GM06990 (cell line): ENCODE measurements around the gene HS2ST1.

Source experiments
- DNase-seq: peaks from one replicate; pipeline ENCODE4 v3.0.0-alpha.2; 2011; ENCODE audit not compliant: insufficient read length; ENCODE audit errors: extremely low read depth
- H3K27me3 ChIP-seq: replicated peaks from 2 replicates; pipeline ENCODE4 v1.6.0; 2011; ENCODE audit warnings: low read length; ENCODE audit not compliant: control insufficient read depth, insufficient read depth
- H3K36me3 ChIP-seq: 2 replicates; pipeline ENCODE4 v1.5.1; 2011; ENCODE audit warnings: low read length; ENCODE audit not compliant: control insufficient read depth, insufficient read depth
- H3K4me3 ChIP-seq: replicated peaks from 2 replicates; pipeline ENCODE4 v1.5.1; 2011; ENCODE audit warnings: low read depth, mild to moderate bottlenecking, control low read depth, low read length
- TF ChIP-seq, protein P1 (sequence below): IDR thresholded peaks from 2 replicates; pipeline ENCODE4 v1.5.1; 2011; ENCODE audit warnings: low read length, control low read depth, mild to moderate bottlenecking, inconsistent platforms; ENCODE audit not compliant: insufficient read depth, poor library complexity, severe bottlenecking

The HS2ST1 gene

GRCh38 chr1:87092846-87093245 lies 178.4 kb downstream of the HS2ST1 start:
- no peak for DNase-seq
- H3K36me3 ChIP-seq = no peaks in the 10 kb centered on the region
- TF ChIP-seq, protein P1, sequence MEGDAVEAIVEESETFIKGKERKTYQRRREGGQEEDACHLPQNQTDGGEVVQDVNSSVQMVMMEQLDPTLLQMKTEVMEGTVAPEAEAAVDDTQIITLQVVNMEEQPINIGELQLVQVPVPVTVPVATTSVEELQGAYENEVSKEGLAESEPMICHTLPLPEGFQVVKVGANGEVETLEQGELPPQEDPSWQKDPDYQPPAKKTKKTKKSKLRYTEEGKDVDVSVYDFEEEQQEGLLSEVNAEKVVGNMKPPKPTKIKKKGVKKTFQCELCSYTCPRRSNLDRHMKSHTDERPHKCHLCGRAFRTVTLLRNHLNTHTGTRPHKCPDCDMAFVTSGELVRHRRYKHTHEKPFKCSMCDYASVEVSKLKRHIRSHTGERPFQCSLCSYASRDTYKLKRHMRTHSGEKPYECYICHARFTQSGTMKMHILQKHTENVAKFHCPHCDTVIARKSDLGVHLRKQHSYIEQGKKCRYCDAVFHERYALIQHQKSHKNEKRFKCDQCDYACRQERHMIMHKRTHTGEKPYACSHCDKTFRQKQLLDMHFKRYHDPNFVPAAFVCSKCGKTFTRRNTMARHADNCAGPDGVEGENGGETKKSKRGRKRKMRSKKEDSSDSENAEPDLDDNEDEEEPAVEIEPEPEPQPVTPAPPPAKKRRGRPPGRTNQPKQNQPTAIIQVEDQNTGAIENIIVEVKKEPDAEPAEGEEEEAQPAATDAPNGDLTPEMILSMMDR = no peak
- H3K4me3 ChIP-seq = no peak overlapping the region
- no peaks in the 10 kb centered on the region for H3K27me3 ChIP-seq

DNA sequence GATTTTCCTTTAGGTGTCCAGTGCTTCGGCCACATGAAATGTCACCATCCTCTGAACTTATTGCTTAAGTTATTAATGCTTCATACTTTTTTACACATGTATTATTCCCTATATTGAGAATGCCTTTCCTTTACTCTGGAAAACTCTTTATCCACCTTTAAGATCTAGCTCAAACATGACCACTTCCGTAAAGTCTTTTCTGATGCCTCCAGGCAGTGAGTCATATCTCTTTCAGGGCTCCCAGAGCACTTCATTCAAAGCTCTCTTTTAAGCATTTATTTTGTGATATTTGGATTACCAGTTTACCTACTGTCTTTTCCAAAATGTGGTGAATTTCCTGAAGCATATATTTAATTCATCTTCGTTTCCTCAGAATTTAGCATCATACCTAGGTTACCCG lies 178.9 kb downstream of the HS2ST1 start:
- Histone ChIP-seq H3K36me3 (no peaks in the 10 kb centered on the region), H3K27me3 (no peaks in the 10 kb centered on the region), H3K4me3 (no peak overlapping the region)
- no peak for DNase-seq
- TF ChIP-seq, protein P1 = no peak

DNA sequence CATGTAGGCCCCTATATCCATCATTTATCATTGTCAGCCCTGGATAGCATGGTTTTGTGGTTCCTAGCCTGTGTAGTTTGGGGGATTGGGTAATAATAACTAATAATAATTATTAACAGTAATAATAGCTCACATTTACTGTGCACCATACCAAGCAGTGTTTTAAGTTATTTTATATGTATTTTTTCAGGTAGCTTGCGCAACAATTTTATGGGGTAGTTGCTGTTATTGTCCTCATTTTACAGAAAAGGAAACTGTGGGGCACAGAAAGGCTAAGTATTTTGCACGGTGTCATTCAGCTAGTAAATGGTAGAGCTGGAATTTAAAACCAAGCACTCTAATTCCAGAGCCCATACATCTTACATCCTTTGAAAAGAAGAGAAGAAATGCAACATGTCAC lies 179.8 kb downstream of the HS2ST1 start:
- TF ChIP-seq, protein P1 = no peak
- Histone ChIP-seq H3K4me3 (no peak overlapping the region), H3K36me3 (peaks cover 1% of the 10 kb centered on the region; the same call in 1 of the 2 replicates), H3K27me3 (no peaks in the 10 kb centered on the region)
- DNase-seq = no peak

DNA sequence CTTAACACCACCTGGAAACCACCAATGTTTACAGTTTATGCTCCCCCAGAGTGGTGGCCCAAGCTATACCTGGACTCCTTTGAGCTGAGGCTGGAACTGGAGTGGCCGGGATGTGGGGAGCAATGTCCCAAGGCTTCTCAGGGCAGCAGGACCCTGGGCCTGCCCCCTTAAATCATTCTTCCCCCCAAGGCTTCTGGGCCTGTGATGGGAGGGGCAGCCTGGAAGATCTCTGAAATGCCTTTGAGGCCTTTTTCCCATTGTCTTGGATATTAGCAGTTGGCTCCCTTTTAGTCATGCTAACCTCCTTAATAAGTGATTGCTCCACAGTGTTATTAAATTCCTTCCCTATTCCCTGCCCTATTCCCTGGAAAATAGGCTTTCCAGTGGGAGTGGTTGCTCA lies 185.8 kb downstream of the HS2ST1 start:
- H3K4me3 ChIP-seq = no peak overlapping the region
- no peaks in the 10 kb centered on the region for H3K27me3 ChIP-seq
- peaks cover 5% of the 10 kb centered on the region for H3K36me3 ChIP-seq
- TF ChIP-seq, protein P1 = no peak
- no peak for DNase-seq

GRCh38 chr1:87103074-87103473 lies 188.6 kb downstream of the HS2ST1 start:
- peaks cover 5% of the 10 kb centered on the region for H3K36me3 ChIP-seq
- no peaks in the 10 kb centered on the region for H3K27me3 ChIP-seq
- no peak for DNase-seq

More at GRCh38 chr1:87103074-87103473, 188.6 kb downstream of the HS2ST1 start:
- H3K4me3 ChIP-seq = no peak overlapping the region
- TF ChIP-seq, protein P1 = no peak
